SH-SY5Y (cell line): ENCODE results near the gene SYT2.

Source experiments
- GATA2 ChIP-seq: IDR thresholded peaks from 2 replicates; pipeline ENCODE4 v1.6.1; 2011; ENCODE audit warnings: mild to moderate bottlenecking, low read depth, low read length
- GATA3 ChIP-seq: IDR thresholded peaks from 2 replicates; pipeline ENCODE4 v1.6.1; 2011; ENCODE audit warnings: low read depth, mild to moderate bottlenecking, low read length, moderate library complexity

DNA sequence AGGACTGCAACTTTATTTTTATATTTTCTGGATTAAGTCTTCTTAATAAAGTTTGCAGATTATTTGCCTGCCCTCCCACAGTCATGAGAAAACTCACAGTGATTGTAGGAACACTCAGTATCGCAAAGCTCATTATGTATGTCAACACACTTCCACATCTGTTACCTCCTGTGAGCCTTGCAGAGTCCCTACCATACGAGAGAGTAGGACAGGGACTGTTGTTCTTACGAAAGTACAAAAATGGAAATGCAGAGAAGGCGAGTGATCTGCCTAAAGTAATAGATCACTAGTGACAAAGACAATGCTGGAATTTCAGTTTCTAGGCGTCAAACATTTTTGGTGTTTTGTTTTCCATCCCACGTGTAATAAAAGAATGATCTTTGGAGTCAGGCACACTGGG is 131.7 kb downstream of the SYT2 start:
- TF ChIP-seq GATA2 = no peak
- TF ChIP-seq GATA3 = no peak
